HK-2 (cell line): ENCODE results near the gene TRERF1.
"Not testable (repeated sequence)": the region's sequence is repeated elsewhere in the genome, so short reads cannot be mapped to it uniquely, and the experiment has no call there.

ENCODE experiments used
- DNase-seq: peaks from one replicate; pipeline ENCODE4 v3.0.0-alpha.2; 2018; ENCODE audit not compliant: unreplicated experiment

Gene TRERF1

DNA sequence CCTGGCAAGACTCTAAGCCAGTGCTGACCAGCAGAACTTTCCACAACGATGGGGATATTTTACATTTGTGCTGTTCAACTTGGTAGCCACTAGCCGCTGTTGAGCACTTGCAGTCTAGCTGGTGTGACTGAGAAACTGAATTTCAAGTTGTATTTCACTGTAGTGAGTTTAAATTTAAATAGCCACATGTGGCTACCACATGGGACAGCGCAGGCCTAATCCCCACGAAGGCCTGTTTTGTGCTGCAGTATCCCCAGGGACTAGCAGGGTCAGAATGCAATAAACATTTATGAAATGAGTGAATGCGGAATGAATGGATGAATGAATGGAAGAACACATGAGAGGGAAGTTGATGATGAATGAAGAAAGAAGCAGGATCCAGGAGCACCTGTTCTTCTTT lies 115.8 kb downstream of the TRERF1 start:
- no peak for DNase-seq

DNA sequence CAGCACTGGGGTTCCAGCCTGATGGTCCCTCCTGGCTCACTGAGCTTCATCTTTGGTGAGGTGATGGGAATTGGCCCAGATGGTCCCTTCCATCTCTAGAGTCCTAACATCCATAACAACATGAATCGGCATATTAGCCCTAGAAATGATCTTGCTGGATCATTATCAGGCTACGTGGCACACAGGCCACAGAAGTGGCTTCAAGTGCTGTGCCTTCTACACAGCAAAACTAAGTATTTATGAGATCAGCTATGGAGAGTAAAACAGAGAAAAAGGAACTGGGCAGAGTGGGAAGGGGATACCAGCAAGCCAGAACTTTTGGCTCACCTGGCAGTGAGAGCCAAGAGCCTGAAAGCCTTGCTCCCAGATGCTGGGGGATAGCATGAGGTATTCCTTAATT lies 116.9 kb downstream of the TRERF1 start:
- DNase-seq = no peak

DNA sequence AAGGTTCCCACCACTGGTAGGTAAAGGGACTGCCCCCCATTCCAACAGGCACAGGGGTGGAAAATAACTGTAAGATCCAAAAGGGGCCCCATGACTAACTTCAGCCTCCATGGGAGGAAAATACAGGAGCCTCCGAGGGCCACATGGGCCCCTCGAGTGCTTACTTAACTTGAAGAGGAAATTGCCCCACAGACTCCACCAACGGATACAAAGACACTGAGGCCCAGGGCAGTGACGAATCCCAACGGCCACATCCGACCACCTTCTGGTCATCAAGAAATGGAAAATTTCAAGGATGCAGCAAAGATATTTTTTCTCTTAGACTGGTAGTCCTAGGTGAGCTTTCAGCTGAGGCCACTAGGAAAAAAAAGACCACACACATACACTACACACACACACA lies 118.1 kb downstream of the TRERF1 start:
- DNase-seq = no peak

DNA sequence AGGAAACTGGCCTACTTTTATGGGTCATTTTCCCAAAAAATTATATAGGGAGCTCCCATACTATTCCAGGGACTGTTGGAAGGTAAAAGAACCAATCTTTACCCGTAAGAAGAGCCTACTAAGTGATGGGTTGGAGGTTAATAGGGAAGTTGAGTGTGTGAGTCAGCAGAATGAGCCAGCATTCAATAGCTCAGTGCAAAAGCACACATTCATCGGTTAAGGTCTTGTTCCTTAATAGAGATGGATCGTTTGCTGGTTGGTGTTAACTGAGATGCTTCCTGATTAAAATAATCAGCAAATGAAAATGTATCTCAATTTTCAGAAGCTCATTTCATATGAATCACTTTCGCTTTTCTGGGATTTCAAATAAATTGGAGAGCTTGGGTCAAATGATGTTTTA lies 118.8 kb downstream of the TRERF1 start:
- DNase-seq = no peak

DNA sequence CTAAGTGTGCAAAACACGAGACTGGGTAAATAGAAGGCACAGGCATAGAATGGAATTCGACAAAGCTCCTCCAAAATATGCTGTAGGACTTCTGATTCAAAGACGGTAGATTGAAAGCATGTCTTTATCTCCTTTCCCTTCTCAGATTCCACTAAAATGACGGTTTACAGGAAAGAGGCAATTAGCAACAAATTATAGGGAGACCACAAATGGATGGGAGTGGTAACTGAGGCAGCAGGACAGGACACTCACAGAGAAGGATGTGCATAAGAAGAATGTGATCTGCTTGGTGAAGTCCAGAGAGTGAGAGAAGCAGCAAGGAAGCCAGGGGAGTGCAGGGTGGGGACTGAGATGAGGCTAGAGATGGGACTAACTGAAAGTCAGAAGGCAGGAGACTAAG lies 120.7 kb downstream of the TRERF1 start:
- no peak for DNase-seq

DNA sequence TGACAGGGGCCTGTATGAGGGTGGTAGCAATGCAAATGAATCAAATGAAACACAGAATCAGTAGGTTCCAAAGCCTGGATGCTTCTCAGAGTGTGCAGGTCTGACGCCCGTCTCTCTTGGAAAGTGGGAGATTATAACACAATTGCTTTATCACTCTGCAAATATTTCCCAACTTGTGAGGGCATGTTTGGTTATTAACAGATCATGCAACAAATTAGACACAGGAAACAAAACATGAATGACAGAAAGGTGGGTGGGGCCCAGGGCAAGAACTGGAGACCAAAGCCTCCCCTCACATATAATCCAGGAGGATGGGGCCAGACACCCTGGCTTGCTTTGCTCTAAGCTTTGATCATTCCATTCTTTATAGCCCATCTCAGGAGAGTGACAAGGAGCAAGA lies 125.5 kb downstream of the TRERF1 start:
- no peak for DNase-seq

DNA sequence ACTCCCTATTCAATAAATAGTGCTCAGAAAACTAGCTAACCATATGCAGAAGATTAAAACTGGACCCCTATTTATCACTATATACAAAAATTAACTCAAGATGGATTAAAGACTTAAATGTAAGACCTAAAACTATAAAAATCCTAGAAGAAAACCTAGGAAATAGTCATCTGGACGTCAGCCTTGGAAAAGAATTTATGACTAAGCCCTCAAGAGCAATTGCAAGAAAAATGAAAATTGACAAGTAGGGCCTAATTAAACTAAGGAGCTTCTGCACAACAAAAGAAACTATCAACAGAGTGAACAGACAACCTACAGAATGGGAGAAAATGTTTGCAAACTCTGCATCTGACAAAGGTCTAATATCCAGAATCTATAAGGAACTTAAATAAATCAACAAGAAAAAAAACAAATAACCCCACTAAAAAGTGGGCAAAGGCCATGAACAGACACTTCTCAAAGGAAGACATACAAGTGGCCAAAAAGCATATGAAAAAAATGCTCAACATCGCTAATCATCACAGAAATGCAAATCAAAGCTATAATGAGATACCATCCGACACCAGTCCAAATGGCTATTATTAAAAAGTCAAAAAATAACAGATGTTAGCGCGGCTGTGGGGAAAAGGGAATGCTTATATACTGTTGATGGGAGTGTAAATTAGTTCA lies 126.9 kb downstream of the TRERF1 start:
- not testable (repeated sequence) for DNase-seq

DNA sequence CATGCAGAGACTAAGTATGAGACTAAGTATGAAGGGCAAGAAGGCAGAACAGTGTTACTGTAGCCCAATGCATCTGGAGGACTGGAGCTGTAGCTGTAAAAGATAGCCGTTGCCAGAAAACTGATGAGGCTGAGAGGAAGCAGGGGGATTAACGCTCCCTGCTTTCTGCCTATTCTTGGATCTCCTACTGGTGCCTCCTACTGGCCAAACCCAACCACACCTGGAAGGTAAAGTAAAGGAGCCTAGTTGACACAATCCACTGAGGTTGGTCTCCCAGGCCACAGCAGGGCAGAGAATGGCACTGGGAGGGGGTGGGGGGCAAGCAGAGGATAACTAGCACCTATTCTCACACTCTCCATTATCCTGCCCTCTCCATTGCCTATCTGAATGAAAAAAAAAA lies 129.1 kb downstream of the TRERF1 start:
- DNase-seq = no peak

DNA sequence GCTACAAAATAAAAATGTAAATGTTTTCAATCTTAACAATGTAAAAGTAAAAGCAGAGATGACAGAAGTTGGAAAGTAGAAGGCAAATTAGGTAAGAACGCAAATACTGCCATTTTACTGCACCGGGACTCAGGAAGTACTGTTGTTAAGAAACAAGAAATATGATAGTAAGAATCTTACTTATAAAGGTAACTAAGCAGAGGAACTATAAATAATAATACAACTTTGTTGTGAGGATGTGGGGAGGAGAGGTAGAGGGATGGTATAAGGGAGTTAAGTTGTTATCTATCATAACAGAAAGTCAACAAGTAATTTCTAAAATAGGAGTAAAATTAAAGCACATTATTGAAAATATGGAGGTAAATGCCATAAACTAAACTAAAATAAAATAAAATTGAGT lies 129.8 kb downstream of the TRERF1 start:
- DNase-seq = no peak

DNA sequence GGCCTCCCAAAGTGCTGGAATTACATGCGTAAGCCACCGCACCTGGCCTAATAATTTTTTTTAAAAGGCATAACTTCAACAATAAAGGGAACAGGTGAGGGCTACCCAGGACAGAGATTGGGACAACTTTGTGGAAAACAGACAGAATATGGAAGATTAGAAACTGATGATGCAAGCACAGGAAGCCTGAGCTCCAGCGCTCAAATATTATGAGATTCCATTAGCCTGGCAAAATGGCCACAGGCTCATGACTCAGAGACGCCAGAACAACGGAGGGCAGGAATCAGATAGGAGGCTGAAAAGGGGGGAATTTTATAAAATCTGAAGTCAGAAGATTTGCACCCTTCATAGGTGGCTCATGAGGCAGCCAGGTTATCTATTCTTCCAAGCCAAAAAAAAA lies 131.0 kb downstream of the TRERF1 start:
- DNase-seq = no peak

DNA sequence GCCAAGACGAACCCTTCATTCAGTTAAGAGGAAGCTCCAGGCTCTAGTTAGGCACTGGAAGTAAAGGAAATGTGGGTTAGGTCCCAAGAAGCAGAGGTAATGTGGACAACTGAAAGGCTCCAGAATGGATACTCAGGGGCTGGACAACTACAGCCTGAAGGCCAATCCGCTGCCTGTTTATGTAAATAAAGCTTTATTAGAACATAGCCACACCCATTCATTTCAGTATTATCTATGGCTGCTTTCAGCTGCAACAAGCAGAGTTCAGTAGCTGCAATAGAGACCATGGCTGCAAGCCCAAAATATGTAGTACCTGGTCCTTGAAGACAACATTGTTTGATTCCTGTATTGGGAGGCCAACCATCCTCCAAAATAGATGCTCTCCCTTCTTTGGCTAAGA lies 133.2 kb downstream of the TRERF1 start:
- no peak for DNase-seq

DNA sequence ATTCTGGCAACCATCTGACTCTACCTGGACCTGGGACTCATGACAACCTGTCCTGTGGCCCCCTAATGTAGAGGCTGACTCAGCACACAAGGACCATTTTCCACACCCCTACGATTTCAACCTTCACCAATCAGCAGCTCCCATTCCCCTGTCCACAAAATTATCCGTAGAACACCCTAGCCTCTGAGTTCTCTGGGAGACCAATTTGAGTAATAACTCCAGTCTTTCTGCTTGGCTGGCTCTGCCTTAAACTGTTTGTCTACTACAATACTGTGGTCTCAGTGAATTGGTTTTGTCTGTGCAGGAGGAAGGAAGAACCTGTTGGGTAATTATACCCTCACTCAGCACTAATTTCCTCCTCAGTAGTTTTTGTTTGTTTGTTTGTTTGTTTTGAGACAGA lies 134.7 kb downstream of the TRERF1 start:
- DNase-seq = no peak

DNA sequence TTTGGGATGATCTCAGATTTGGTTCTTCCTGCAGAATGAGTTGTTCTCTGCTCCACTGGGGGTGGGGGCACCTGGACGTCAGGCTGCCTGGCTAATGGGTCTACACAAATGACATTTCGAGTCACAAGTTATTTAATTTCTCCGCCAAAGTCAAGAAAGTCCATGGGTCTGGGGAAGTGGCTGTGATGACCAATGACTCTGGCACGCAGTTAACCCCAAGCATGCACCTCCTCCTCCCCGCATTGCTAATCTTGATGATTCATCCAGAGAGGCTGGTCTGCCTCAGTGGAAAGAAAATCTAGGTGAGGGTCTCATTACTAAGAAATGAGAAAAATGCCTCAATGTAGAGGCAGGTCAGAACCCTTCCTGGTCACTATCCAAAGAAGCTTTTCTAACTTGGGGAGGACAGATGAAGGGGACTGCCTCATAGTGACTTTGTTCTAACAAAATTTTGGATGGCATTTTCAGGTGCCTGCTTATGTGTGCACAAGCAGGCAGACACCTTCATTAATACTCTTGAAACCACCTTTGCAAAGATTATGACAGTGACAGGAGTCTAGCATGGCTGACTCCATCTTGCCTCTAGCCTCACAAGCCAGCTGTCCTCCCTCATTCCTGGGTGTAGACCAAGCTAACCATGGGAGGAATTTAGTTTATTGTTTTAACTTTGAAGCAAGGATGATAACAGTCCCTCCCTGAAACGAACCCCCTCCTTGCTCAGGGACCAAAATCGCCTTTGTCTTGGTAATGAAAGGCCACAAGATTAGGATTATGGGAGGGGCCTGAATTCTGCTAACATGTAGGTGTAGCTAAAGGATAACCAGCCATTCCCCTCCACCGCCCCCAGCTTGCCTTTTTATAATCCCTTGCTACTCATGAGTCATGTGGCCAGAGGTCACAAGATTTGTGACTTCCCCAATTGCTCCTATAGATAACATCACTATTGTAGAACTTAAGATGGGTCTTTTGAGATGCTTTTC lies 135.4 kb downstream of the TRERF1 start:
- DNase-seq = peak; percentile 79

DNA sequence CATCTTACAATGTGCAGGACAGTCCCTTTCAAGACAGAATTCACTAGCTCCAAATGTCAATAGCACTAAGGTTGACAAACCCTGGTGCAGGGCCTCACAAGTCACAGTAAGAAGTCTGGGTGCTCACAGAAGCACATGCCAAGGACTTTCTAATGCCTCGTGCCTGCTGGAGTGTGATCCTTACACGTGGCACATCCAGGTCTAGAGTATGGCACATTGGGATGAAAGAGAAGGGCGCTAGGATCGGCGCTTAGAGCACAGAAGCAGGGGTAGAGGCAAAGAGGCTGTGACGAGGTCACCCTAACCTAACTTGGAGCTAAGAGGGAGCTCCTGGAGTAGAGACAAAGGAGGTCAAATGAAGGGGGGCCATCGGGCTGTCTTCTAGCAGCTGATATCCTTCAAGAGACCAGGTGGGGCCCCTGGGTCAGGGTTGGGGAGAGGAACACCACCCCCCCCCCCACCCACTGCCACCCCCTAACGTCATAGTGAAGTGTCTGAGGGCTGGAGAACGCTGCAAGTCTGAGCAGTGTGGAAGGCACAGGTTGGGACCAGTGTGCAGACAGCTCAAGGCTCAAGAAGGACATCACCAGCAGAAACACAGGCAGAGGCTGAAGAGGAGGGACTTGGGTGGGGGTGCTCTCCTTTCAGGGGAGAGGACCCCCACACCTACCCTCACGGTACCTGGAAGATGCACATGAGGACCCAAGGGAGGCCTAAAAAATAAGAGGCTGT lies 136.3 kb downstream of the TRERF1 start:
- DNase-seq = no peak

DNA sequence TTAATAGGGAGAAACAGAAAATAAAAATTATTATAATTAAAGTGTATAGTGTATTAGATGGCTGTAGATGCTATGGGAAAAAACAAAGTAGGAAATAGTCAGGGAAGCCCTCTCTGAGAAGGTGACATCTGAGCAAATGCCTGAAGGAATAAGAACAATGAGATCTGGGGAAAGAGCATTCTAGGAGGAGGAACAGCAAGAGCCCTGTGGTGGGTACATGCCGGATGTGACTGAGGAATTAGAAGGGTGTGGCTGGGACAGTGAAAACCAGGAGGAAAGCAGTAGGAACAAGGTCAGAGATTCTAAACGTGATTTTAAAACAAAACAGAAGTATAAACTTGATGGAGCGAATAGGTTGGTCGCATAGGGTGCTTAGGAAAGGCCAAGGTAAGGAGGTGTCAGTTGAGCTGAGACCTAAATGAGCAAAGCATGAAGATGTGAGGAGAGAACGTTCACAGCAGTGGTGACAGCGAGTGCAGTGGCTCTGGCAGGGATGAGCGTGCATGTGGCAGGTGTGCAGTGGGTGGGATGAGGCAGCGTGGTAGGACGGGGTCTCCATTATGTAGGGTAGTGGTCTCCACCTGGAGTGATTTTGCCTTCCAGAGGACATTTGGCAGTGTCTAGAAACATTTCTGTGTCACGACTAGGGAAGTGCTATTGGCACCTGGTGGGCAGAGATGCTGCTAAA lies 137.0 kb downstream of the TRERF1 start:
- DNase-seq = no peak

DNA sequence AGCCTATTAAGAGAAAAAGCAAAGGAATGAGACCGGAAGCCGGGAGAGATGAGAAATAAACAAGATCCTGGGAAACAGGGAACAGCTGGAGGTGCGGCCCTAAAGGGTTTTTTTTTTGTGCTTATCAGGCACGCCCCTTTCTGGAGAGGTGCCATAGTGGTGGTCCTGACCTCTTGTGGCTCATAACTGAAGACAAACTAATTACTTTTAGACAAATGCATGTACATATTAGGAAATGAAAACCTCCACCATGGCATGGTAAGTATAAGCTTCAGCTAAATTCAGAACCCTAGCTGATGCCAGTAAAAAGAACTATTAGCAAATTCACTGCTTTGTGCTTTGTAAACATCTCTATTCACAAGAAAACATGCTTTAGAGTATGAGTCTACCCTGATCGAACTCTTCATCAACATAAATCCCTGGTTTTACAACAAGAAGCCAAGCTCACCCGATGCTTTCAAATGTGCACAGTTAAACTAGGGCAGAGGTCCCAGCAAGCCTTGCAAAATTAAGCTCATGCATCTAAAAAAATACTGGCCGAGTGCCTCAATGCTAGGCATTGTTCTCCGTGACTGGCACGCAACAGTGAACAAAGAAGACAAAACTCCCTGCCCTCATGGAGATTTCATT lies 137.7 kb downstream of the TRERF1 start:
- no peak for DNase-seq

DNA sequence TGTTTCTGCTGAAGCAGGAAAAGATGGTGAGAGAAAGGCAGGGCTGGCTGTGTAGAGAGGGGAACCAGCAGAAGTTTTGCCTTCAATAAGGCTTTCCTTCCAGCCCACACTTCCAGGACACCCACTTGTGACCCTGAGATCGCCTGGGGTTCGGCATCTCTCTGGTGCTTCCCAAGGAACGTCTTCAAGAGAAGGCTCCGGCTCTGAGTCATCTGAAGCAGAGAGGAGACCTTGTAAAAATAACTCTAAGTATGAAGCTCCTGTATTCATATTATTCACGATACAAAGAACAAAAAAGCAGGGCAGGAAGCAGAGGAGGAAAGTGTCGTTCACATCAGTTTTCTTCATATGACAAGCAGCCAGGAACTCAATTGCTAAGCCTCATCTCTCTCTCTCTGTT lies 138.7 kb downstream of the TRERF1 start:
- no peak for DNase-seq

DNA sequence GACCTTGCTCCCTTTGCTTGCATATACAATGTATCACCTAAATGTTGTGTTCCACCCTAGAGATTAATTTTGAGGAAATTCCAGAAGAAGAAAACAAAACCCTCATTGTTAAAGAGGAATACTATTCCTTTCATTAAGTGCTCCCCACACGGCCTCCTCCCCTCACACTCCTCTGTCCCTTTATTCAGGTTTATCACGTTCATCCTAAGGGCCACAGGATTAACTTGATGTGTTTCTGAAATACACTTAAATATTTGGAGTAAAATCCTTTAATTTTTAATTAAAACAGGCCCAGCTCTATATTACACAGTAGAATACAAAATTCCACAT lies 144.6 kb downstream of the TRERF1 start:
- no peak for DNase-seq

DNA sequence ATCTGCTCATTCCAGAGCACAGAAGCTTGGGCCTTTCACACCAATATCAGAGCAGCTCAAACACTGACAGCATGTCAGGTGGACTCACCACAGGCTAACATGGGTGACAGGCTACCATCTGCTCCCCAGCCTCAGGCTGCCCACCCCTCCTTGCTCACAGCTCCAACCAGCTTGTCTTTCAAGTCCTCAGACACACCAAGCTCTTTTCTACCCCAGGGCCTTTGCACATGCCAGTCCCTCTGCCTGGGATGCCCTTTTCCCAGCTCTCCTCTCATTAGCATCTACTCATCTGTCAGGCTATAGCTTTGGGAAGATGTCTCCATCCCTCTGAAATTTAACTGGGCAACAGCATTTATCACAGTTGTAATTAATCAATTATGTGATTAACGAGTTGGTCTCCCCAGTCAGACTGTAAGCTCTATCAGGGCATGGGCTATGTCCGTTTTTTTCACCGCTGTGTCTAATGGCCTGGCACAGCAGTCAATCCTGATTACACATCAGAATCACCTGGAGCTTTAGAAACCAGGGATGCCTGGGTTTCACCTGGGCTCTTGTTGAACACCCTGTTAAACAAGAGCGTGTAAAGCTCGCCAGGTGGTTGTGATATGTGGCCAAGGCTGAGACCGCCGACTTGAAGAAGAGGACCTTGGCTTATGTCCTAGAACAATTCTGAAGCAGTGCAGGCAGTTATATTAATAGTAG lies 145.1 kb downstream of the TRERF1 start:
- DNase-seq = no peak

DNA sequence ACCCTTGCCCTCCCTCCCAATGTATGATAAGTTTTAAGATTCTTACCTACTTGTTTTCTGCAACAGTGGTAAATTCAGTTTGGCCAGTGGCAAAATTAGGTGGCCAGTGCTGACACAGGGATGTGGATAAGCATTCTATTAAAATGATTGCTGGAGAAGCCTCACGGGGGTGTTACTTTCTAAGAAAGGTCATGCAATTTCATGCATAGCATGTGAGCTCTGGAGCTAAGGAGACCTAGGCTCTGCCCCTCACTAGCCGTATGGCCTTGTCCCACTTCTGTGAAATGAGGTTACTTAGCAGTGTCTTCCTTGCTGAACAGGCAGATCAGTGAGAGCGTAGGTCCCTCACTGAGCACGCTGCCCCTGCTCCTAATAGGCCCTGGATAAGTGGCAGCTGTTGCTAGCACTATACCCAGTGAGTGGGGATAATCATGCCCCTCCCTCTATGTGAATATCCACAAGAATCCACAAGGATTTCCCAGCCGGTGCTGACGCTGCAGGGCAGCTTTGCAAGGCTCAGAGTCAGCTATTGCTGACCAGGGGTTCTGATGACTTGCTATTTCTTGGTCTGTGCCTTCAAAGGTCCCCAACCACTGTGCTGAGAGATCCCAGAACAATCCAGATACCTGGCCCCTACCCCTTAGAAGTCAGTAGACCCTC lies 147.5 kb downstream of the TRERF1 start:
- DNase-seq = no peak
